GM19238 (cell line): Measurements from ENCODE around the gene TNRC6B.
"Not testable (repeated sequence)": the region's sequence is repeated elsewhere in the genome, so short reads cannot be mapped to it uniquely, and the experiment has no call there.

ENCODE experiments used
- DNase-seq: peaks from one replicate; pipeline ENCODE4 v3.0.0; 2011; ENCODE audit warnings: low spot score; ENCODE audit not compliant: insufficient read length

TNRC6B gene

DNA sequence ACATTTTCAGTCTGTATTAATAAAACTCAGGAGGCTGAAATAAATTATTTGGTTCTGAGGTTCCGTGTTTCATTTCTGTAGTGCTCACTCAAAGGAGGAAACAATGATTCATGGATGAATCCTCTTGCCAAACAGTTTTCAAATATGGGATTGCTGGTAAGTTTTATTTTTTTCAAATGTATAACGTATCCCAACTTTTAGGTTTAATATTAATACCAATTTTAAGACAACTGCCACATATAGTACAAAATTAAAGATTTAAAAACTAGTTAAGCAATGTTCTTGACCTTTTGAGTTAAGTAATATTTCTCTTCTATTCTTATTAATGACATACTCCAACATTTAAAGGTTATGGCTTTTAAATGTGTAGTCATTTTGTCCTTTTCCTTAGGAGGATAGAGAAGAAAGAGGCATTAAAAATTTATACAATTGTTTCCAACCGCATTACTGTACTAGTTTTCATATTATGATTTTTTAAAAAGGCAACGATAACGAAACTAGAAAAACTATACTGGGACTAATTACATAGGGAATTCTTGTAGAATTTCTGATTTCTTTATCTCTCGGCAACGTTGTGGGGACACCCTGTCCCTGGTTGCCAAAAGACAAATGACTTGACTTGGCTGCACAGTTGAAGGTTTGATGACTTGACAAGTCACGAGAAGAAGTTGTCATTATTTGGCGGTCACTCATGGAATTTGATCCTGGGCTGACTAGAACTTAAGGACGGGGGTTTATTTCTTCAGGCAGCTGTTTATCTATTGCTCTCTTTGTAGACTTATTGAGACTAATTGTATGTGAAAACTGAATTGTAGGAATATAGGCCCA, 99.5 kb downstream of the TNRC6B start:
- no peak for DNase-seq

DNA sequence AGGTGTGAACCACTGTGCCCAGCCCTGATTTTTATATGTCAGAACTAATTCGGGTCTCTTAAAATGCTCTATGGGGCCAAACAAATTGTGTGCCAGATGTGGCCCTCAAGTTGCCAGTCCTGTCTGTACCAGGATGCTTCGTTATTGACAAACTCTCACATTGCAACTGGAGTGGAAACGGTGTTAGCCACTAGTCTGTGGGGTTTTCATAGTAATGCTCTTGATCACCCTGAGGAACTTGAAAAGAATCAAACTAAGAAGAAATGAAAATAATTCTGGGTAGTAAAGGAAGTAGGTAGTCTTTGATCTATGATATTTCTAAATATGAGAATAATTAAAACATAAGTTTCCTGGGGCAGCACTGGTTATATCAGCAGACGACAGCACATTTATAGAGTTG, 101.3 kb downstream of the TNRC6B start:
- no peak for DNase-seq

DNA sequence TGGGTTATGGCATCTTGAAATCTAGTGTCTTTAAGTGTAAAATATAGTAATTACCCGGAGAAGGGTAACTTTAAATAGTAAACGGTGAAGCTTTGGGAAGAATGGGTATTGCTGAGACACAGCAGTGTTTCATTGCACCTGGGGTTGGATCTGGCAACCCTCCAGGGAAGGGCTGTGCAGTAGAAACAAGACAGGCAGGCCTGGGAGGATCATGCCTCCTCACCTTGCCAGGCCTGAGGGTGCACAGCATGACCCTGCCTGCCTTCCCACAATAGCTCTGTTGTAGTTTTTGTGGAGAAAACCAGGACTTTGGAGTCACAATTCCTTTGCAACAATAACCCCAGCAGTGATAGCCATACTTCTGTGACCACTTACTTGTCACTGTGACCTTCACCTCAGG, 104.0 kb downstream of the TNRC6B start:
- no peak for DNase-seq

DNA sequence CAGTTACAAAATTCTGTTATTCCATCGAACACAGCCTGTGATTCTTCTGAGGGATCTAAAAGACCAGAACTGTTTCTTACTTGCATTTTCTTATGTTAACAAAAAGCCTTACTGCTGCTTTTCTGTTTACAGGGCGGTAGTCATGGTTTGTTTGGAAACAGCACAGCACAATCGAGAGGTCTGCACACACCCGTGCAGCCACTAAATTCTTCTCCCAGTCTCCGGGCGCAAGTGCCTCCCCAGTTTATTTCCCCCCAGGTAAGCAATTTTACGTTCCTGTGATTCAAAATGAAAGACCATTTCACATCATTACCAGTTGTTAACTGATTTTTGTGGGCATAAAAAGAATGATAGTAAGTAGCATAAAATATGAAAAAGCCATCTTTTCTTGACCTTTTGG, 107.8 kb downstream of the TNRC6B start:
- DNase-seq: no peak

DNA sequence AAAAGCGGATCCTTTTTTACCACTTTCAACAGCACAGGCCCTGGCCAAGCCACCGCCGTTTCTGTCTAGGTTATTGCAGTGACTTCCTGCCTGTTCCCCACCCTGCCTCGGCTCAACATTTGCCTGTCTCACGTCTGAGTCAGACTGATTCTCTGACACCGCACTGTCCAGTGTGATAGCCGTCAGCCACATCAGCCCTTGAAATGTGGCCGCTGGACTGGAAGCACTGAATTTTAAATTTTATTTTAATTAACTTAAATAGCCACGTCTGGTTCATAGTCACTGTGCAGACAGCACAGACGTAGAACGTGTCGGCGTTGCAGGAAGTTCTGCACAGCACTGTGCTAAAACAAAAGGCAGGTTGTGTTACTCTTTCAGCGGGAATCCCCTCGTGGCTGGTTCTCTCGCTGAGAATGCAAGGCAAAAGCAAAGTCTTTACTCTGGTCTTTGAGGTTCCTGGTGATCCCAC, 112.3 kb downstream of the TNRC6B start:
- DNase-seq: peak; percentile 19

DNA sequence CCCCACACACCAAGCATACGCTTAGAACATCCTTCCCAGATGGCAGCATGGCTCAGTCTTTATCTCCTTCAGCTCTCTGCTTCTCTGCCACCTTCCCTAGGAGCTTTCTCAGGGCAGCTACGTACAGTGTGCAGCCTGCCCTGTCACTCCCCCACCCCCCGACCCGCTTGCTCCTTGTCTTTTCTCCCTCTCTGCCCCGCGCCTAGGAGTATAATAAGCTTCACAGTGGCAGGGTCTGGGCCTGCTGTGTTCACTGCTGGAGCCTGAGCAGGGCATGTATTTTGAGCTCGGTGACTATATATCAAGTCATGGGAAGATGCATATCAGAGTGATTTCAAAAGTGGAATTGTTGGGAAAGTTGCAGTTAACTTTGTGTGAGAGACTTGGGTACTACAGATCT, 112.8 kb downstream of the TNRC6B start:
- no peak for DNase-seq

DNA sequence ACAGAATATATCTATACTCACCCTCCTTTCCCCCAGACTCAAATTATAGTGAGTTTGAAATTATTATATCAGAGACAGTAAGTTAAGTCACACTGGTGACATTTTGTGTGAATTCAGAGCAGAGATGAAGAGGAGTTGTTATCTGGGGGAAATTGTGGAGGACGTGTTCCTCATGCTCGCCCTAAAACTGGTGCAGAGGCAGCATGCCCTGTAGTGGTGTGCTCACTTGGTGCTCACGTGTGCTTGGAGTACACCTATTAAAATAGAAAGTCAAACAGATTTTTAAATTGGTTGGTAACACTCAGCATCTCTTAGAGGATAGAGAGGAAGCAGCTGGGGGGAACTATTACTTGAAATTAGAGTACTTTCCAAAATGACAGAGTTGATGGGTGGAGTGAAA, 117.0 kb downstream of the TNRC6B start:
- no peak for DNase-seq

DNA sequence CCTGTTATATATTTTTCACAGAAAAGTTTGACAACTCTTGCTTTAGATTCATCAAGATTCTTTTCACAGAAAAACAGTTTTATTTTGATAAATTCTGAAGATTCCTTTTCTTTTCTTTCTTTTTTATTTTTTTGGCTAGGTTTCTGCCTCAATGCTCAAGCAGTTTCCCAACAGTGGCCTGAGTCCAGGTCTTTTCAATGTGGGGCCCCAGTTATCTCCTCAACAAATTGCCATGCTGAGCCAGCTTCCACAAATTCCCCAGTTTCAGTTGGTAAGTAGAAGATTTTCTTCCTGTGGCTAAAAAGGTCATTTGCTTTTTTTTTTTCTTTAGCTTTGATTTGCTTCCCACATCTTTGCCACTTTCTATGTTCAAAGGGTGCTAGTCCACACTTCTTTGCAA, 122.6 kb downstream of the TNRC6B start:
- no peak for DNase-seq

DNA sequence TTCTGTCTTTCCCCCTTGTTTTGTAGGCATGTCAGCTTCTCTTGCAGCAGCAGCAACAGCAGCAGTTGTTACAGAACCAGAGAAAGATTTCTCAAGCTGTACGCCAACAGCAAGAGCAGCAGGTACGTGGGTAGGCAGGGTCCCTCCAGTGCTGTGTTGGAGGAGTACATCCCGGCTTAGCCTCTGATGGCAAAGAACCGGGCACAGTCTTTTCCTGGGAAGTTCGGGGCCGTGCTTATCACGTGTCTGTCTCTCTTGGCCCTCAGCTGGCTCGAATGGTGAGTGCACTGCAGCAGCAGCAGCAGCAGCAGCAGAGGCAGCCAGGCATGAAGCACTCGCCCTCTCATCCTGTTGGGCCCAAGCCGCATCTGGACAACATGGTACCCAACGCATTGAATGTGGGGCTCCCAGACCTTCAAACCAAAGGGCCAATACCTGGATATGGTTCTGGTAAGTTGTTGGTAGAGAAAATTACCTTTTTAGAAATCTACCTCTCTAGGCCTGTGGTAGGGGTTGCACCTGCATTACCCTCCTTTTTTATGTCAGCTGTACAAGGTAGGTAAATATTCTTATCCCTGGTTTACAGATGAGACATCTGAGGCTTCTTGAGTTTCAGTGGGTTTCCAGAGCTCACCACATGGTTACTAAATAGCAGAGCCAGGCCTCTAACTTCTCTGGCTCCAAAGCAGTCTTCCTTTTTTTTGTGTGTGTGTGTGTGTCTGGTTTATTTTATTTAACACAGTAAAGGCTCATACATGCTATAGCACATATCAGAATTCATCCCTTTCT, 123.4 kb downstream of the TNRC6B start:
- DNase-seq: peak; percentile 39

DNA sequence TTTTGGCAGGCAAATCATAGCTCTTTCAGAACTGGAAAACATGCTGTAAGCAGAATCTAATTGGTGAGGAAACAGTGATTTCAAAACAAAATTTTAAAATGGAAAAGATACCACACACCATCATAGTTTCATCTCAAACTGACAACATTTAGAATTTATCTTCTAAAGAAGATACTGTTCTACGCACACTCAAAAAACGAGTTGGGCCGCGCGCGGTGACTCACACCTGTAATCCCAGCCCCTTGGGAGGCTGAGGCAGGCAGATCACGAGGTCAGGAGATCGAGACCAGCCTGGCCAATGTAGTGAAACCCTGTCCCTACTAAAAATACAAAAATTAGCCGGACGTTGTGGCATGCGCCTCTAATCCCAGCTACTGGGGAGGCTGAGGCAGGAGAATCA, 124.4 kb downstream of the TNRC6B start:
- no peak for DNase-seq

DNA sequence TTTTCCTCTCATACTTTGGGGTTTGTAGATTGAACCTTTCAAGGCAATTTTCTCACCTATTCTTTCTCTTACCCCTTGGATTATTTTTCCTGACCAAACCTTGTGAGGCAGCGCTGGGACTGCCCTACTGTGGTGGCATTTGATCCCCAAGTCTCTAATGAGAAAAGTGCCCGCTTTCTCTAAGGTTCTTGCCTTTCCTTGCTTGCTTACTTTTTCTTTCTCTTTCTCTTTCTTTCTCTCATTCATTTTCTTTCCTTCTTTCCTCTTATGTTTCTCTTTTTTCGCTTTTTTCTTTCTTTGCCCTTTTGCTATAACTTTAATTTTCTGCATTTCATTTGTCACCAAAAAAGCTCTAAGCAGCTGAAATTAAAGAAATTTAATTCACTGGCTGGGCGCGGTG, 127.9 kb downstream of the TNRC6B start:
- DNase-seq: no peak

DNA sequence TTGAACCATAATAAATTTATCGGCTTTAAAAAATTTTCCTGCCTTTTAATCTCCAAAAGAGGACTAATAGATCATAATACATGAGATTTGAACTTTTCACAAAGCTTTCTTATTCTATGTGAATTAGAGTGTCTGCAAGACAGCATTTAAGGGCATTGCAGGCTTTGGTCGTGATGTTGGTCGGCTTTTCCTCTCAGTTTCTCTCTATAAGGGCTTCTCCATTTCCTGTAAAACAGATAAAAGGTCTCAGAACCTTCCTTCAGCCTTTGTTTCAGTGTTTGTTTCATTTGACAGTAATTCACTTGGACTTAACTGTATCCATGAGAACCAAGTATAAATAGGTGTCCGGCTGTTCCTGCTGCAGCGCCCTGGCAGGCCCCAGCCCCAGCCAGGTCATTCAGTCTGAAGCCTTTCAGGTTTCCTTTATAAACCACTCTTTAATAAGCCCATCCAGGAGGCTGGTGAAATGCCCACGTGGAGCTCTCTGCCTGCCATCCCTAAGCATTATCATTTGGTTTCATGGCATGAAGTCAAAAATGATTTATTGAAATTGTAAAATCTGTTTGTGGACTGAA, 131.4 kb downstream of the TNRC6B start:
- no peak for DNase-seq

DNA sequence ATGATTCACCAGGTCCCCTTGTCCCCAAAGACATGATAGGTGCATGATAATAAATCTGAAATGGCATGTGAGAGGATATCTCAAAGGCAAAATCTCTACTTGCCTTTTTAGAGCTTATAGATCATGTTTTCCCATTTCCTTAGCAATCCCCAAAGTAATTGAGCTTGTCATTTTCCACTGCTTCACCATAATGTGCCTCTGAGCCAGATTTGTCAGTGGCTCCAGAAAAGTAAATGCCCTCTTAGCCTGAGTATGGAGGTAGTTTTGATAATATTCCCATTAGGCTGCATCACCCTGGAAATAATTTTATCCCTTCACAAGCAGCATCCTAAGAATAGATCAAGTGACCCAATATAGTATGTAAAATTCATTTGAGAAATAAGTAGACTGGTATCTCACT, 131.9 kb downstream of the TNRC6B start:
- DNase-seq: no peak

DNA sequence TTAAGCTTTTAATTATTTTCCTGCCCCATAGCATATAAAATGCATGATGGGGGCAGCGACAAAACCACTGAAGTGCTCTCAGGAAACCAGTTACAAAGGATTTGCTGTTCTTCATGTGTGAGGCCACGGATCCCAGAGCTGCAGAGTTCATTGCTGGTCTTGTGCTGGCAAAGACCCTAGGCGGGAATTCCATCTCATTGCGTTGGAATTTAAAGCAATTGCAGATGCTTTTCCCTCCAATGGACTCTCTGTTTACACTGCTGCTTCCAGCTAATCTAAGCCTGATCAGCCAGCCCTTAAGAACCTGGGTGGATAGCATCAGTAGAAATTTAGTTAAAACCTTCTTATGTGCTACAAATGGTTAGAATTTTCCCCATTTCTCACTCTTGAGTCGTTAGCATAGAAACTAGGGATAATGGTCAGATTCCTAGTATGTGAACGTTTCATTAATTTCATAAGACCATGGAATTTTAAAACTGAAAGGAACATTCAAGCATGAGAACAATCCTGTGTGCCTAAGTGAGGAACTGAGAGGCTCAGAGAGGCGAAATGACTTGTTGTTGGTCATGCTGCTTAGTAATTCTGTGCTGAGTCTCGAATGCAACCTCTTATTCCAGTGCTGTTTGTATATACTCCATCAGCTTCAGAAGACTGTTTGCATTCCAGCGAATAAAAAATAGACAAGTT, 132.5 kb downstream of the TNRC6B start:
- DNase-seq: no peak

DNA sequence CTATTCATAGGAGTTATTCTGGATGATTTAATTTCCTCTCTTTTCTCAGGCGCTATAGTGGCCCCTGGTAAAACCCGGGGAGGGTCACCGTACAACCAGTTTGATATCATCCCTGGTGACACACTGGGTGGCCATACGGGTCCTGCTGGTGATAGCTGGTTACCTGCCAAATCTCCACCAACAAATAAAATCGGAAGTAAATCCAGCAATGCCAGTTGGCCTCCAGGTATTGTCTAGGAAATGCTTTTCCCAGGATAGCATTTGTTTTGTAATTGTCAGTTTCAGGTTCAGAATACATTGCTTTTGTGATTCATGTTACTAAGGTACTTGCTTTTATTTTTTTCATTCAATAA, 133.0 kb downstream of the TNRC6B start:
- DNase-seq: no peak

DNA sequence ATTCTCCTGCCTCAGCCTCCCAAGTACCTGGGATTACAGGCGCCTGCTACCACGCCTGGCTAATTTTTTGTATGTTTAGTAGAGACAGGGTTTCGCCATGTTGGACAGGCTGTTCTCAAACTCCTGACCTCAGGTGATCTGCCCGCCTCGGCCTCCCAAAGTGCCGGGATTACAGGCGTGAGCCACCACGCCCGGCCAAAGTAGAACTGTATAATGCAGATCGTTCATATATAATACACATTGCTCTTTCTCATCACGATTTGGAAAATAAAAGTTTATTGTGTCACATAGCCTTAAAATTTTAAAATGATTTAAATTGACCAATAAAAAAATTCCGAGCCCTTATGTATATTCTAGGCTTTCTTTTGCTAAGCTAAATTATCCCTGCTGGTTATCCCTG, 133.9 kb downstream of the TNRC6B start:
- not testable (repeated sequence) for DNase-seq

DNA sequence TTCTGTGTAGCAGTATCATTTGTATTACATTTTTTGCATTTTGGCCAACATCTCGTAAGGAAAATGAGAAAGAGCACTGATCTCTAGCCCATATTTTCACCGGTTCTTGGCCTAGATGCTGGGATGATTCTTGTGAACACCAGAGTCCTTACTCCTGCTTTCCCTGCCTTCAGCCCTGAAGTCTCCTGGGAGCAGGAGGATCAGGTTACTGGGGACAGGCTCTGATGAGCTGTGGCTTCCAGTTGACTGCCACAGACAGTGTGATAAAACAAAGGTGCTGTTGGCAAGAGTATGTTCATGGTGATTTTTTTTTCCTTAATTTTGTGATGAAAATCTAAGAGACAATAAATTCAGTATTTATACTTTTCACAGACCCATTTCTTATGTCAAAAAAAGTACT, 134.3 kb downstream of the TNRC6B start:
- DNase-seq: no peak

DNA sequence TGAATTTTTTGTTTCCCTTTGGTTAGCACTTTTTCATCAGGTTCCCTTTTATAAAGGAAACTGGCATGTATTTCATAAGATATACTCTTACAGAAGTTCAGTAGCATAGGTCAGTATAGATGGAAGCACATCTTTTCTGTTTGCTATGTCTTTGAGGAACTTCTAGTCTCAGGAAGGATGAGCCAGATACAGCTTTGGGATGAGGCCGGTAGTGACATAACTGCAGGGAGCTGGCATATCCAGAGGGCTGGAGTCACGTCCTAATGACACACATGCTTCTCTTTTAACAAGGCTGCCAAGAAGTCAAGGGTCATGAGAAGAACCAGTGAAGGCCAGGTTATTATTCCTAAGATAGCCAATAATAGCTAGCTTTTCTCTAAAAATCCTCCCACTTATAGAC, 135.3 kb downstream of the TNRC6B start:
- no peak for DNase-seq

DNA sequence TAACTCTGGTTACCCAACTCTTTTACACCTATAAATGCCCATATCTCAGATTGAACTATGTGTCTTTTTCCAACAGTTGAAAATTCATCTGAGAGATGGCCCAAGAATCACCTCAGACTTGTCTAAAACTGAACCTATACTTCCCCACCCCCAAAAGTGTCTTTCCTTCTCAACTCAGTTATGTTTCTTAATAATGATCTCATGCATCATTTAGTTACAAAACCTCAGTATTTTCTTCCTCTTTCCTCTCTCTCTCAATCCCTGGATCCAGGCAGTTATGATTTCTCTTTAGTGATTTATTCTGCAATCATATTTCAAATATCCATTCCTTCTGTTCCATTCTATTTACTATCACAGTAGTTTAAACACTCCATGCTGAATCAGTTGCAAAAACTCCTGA, 136.3 kb downstream of the TNRC6B start:
- no peak for DNase-seq

DNA sequence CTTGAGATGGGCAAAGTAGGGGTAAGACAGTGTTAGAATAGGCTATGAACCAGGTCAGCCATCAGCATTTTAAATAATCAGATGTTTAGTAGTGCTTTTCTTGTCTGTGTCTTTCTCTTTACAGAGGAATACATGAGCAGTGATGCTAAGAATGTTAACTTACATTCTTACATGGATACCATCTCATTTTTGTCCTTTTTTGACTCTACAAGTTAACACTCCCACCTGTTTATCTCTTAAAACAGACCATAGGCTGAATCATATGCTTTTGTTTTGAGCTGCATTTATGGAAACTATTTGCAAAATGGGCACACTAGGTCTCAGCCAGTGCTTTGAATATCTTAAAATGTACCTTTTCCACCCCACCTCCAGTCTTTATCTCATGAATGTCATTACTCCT, 143.0 kb downstream of the TNRC6B start:
- DNase-seq: no peak

DNA sequence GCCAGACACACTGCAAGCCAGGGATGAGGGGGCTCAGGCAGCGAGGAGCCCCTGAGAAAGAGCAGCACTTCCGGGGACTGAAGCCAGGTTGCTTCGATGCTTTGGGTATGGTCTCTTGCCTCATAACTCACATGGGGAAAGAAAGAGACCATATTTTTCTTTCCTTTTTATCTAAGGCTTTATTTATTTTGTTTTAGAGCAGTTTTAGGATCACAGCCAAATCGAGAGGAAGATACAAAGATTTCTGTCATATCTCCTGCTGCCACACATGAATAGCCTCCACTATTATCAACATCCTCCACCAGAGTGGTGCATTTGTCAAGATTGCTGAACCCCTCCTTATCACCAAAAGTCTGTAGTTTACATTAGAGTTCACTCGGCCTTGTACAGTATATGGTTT, 144.3 kb downstream of the TNRC6B start:
- DNase-seq: no peak
